HEK293T (cell line): Measurements from ENCODE around the gene LENG9.
A peak's percentile ranks its signal among the peaks of the same experiment; 100 is the strongest.
"Not testable (repeated sequence)": the region's sequence is repeated elsewhere in the genome, so short reads cannot be mapped to it uniquely, and the experiment has no call there.

ENCODE experiments used
- CTCF ChIA-PET: fragments of 350-600 bp; formaldehyde crosslinking; extraction: SDS; loops from one replicate; lab custom pipeline; 2021; ENCODE audit warnings: antibody characterized with exemption, inconsistent platforms; lab: Yijun Ruan, JAX
- POLR2A ChIA-PET: fragments of 350-600 bp; formaldehyde crosslinking; extraction: SDS; loops from one replicate; lab custom pipeline; 2020; ENCODE audit warnings: antibody characterized with exemption, inconsistent platforms; lab: Yijun Ruan, JAX
- DNase-seq: peaks from one replicate; pipeline ENCODE4 v3.0.0; 2012; ENCODE audit warnings: mixed read lengths; ENCODE audit errors: extremely low spot score
- ARNT ChIP-seq: fragments of 450-650 bp; IDR thresholded peaks from 2 replicates; pipeline ENCODE4 v1.6.1; 2017; ENCODE audit warnings: mild to moderate bottlenecking
- BHLHE40 ChIP-seq: fragments of 450-650 bp; IDR thresholded peaks from 2 replicates; pipeline ENCODE4 v1.6.1; 2016; ENCODE audit warnings: mild to moderate bottlenecking, moderate library complexity, borderline replicate concordance
- CTBP1 ChIP-seq: fragments of 450-650 bp; IDR thresholded peaks from 2 replicates; pipeline ENCODE4 v1.6.1; 2016; ENCODE audit warnings: borderline replicate concordance
- ELF4 ChIP-seq: fragments of 450-650 bp; IDR thresholded peaks from 2 replicates; pipeline ENCODE4 v1.6.1; 2017; ENCODE audit warnings: antibody characterized with exemption
- FOXA1 ChIP-seq: fragments of 450-650 bp; IDR thresholded peaks from 2 replicates; pipeline ENCODE4 v1.6.1; 2016; ENCODE audit warnings: mild to moderate bottlenecking
- FOXK2 ChIP-seq: fragments of 450-650 bp; IDR thresholded peaks from 2 replicates; pipeline ENCODE4 v1.6.1; 2016; ENCODE audit warnings: mild to moderate bottlenecking
- FOXM1 ChIP-seq: fragments of 450-650 bp; IDR thresholded peaks from 2 replicates; pipeline ENCODE4 v1.6.1; 2017; ENCODE audit warnings: mild to moderate bottlenecking, borderline replicate concordance
- HDGF ChIP-seq: fragments of 450-650 bp; IDR thresholded peaks from 2 replicates; pipeline ENCODE4 v1.6.1; 2017; ENCODE audit warnings: antibody characterized with exemption, borderline replicate concordance
- L3MBTL2 ChIP-seq: fragments of 450-650 bp; conservative IDR thresholded peaks from 2 replicates; pipeline ENCODE4 v1.6.1; 2016; ENCODE audit warnings: mild to moderate bottlenecking
- LEF1 ChIP-seq: fragments of 450-650 bp; IDR thresholded peaks from 2 replicates; pipeline ENCODE4 v1.6.1; 2017; ENCODE audit warnings: mild to moderate bottlenecking, borderline replicate concordance
- NFRKB ChIP-seq: fragments of 450-650 bp; IDR thresholded peaks from 2 replicates; pipeline ENCODE4 v1.6.1; 2016; ENCODE audit warnings: mild to moderate bottlenecking, moderate library complexity
- PKNOX1 ChIP-seq: fragments of 450-650 bp; IDR thresholded peaks from 2 replicates; pipeline ENCODE4 v1.6.1; 2016
- SP1 ChIP-seq: fragments of 450-650 bp; IDR thresholded peaks from 2 replicates; pipeline ENCODE4 v1.6.1; 2017
- SUZ12 ChIP-seq: fragments of 450-650 bp; IDR thresholded peaks from 2 replicates; pipeline ENCODE4 v1.6.1; 2016; ENCODE audit warnings: mild to moderate bottlenecking
- TARDBP ChIP-seq: fragments of 450-650 bp; IDR thresholded peaks from 2 replicates; pipeline ENCODE4 v1.6.1; 2016
- ZNF384 ChIP-seq: fragments of 450-650 bp; IDR thresholded peaks from 2 replicates; pipeline ENCODE4 v1.6.1; 2016

LENG9 gene

DNA sequence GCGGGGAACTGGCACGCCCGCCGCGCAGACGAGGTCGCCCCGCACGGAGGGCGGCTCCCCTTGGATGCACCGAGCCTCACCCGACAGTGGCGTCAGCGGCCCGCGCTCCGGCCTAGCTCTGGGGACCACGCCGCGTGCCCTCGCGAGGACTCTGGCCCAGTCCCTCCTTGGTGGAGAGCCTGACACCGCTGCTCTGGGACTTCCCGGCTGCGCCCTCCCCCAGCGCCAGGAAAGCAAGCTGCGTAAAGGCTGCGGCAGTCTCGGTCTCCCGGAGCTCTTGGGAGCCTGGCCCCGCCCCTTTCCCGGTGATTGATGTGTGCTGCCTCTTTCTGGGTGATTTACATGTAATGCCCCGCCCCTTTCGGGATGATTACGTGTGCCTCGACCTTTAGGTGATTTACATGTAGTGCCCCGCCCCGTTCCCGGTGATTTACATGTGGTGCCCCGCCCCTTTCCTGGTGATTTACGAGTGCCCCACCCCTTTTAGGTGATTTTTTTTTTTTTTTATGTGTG is at the start of gene LENG9:
TSS of gene LENG9 (minus strand) at position 248 of the 513 bp plus-strand sequence. CDS start 252 bp downstream, outside the sequence.
- POLR2A ChIA-PET = interaction anchor here (0.6 to 6.5 kb wide), 6 partner anchors 9 to 262 kb away, joined by 3 to 97 read pairs (median 4); partner anchors contain the start of genes CDC42EP5 and LENG8
- peak; percentile 91 for DNase-seq
- TF ChIP-seq L3MBTL2 = peak; percentile 56
- TF ChIP-seq SUZ12 = no peak
- TF ChIP-seq CTBP1 = no peak
- peak; percentile 98; the same call in 1 of the 2 replicates for TF ChIP-seq ZNF384
- no peak for TF ChIP-seq BHLHE40
- no peak for TF ChIP-seq ELF4
- CTCF ChIA-PET = interaction anchor here (0.6 to 0.7 kb wide), 3 partner anchors 15 to 139 kb away, joined by 3 to 5 read pairs (median 4); partner anchors contain the start of gene LENG8

DNA sequence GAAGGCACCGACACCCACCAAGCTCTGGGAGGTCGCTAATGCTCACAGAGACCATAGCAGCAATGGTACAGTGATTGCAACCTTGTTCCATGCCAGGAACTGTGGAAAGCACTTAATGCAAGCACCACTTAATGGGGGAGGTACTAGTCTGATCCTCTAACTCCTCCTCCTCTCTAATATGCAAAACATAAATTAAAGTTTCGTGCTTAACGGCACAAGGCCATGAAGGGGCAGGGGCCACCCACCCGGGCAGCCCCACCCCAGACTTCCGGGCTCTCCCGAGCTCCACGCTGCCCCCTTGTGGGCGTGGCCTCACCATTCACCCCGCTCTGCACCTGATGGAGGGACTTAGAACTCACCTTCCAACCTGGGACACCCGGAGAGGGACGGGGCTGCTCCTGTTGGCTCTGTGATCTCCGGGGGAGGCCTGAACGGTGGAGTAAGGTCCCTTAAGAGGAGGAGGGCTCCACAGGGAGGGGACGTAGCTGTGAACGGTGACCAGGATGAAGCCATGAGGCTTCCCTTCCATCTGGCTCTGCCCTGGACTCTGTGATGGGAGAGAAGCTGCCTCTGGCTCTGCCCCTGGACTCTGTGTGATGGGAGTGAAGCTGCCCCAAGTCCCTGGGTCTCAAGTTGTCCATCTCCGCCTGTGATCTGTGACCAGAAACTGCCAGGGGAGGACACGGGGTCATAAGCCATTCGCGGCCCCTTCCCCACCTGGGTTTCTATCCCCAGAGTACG is 45.8 kb upstream of the LENG9 start:
- POLR2A ChIA-PET = not testable (repeated sequence)

DNA sequence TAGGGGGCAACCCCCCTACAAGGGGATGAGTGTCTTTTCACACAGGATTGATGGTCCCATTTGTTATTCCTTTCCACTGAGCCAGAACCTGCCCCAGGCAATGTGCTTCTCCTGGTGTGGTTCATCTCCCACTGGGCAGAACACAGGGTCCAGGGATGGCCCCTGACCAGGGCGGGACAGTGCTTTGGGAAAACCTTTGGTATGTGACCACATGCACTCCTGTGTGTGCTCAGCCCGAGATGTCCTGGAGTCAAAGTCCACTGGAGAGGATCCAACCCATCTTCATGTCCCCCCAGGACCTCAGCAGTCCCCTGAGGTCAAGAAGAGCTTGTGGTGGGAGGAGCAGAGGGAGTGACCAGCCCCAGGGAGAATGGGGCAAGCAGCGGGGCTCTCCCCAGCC is 44.9 kb upstream of the LENG9 start:
- POLR2A ChIA-PET, CTCF ChIA-PET, DNase-seq: not testable (repeated sequence)

More for the DNA sequence above, 45.8 kb upstream of the LENG9 start:
- DNase-seq, CTCF ChIA-PET: not testable (repeated sequence)

- TF ChIP-seq CTBP1 (no peak), ZNF384 (no peak), LEF1 (no peak), FOXA1 (no peak), TARDBP (no peak), ARNT (no peak), NFRKB (no peak), HDGF (no peak), FOXK2 (no peak), PKNOX1 (no peak), ELF4 (no peak), L3MBTL2 (no peak), BHLHE40 (no peak), SUZ12 (no peak), FOXM1 (no peak), SP1 (no peak)
- CTCF ChIA-PET = no interaction called here
- POLR2A ChIA-PET = no interaction called here
- DNase-seq = no peak
Observed at GRCh38 chr19:54507824-54508223, 44.2 kb upstream of the LENG9 start.

- DNase-seq, CTCF ChIA-PET, POLR2A ChIA-PET: not testable (repeated sequence)
Observed at GRCh38 chr19:54507038-54507717, 43.6 kb upstream of the LENG9 start.

GRCh38 chr19:54506079-54506478 is 42.5 kb upstream of the LENG9 start:
- POLR2A ChIA-PET = no interaction called here
- TF ChIP-seq ELF4 (no peak), FOXM1 (no peak), CTBP1 (no peak), LEF1 (no peak), FOXK2 (no peak), TARDBP (no peak), FOXA1 (no peak), ZNF384 (no peak), PKNOX1 (no peak), SP1 (no peak), SUZ12 (no peak), HDGF (no peak), ARNT (no peak), NFRKB (no peak), BHLHE40 (no peak), L3MBTL2 (no peak)
- DNase-seq = no peak
- CTCF ChIA-PET = no interaction called here

DNA sequence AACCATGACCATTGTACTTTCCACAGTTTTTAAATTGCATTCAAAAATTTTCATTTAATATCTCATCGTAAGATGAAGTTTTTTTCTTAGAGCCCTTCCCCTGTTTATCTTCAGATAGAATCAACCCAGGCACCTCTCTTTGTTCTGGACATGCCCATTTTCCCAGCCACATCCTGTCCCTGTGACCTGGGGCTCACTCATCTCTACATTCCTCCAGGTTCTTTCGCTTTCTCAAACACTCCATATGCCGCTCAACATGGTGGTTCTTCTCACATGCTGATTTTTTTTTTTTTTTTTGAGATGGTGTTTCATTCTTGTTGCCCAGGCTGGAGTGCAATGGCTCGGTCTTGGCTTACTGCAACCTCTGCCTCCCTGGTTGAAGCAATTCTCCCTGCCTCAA is 42.0 kb upstream of the LENG9 start:
- POLR2A ChIA-PET, DNase-seq, CTCF ChIA-PET: not testable (repeated sequence)

- no peak for TF ChIP-seq LEF1
- TF ChIP-seq ELF4 = no peak
- no peak for TF ChIP-seq ZNF384
- no peak for TF ChIP-seq FOXA1
- DNase-seq = no peak
- CTCF ChIA-PET = no interaction called here
- POLR2A ChIA-PET = no interaction called here
Observed at GRCh38 chr19:54502518-54503048, 39.0 kb upstream of the LENG9 start, which contains the start of gene LAIR2. TSS of gene LAIR2 (plus strand) at chr19:54502831. CDS start at chr19:54502919, 88 bp downstream.

DNA sequence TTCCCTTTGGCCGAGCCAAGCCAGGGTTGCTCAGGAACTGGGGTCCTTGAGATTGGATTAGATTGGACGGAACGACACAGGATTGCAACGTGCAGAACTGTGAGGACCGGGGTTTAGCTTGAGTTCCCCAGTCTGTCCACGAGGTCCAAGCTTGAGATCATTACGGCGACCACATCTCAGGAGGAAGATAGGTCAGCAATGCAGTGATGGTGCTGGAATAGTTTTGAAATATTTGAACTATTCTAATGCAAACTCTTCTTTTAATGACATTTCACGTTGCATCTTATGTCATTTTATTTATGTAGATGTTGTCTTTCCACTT is 34.8 kb upstream of the LENG9 start:
- CTCF ChIA-PET, POLR2A ChIA-PET, DNase-seq: not testable (repeated sequence)

DNA sequence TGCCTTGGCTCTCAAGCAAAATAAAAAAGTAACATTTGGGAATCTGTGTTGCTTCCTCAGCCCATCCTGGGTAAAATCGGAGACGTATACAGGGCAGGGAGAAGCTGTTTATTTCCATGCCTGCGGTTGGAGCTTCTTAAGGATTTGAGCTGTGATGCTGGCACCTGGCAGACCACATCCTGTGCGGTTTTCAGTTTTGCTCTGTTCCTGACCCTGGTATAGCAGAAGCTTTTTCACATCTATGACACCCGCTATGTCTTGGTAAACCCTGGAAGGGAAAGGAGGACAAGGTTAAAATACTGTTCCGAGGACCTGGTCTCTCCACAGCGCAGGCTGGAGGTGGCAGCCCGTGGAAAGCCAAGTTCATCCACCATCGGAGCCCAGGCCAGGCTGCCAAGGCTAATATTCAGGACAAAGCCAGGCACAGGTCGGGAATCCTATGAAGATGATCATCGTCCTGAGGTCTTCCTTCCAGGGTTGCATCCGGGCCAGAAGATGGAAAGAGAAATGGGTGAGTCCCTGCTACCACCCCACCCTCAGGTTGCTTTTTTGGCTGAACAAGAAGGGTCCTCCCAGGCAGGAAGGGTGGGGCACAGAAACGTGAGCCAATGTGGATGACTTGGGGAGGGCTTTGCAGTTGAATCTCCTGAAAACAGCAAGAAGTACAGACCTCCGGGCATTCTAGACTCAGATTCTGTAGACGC is 34.3 kb upstream of the LENG9 start:
- CTCF ChIA-PET, DNase-seq, POLR2A ChIA-PET: not testable (repeated sequence)

GRCh38 chr19:54495284-54495683 is 31.7 kb upstream of the LENG9 start:
- CTCF ChIA-PET, POLR2A ChIA-PET, DNase-seq: not testable (repeated sequence)
